C4-2B (cell line): Measurements from ENCODE around the gene DNAH3.

Source experiments
- CTCF ChIP-seq: fragments of 450-650 bp; conservative IDR thresholded peaks from 2 replicates; pipeline ENCODE4 v1.5.1; 2017; ENCODE audit warnings: mild to moderate bottlenecking
- ZFX ChIP-seq: fragments of 450-650 bp; IDR thresholded peaks from 2 replicates; pipeline ENCODE4 v1.6.1; 2017

GRCh38 chr16:21134053-21134452 lies 16.6 kb downstream of the DNAH3 start:
- TF ChIP-seq CTCF (no peak), ZFX (no peak)
